IPS-15b (cell line): Measurements from ENCODE around the gene DRC7.

ENCODE experiments used
- H3K27me3 ChIP-seq: one replicate; pipeline ENCODE4 v1.6.1; 2013; ENCODE audit warnings: low read length; ENCODE audit not compliant: control insufficient read depth, insufficient read depth
- H3K36me3 ChIP-seq: one replicate; pipeline ENCODE4 v1.6.1; 2013; ENCODE audit warnings: low read length; ENCODE audit not compliant: control insufficient read depth, insufficient read depth
- H3K4me1 ChIP-seq: one replicate; pipeline ENCODE4 v1.6.1; 2013; ENCODE audit warnings: mild to moderate bottlenecking, low read length; ENCODE audit not compliant: control insufficient read depth, insufficient read depth
- H3K4me3 ChIP-seq: one replicate; pipeline ENCODE4 v1.5.1; 2013; ENCODE audit warnings: low read depth, low read length
- H3K9ac ChIP-seq: one replicate; pipeline ENCODE4 v1.6.1; 2013; ENCODE audit warnings: low read depth, mild to moderate bottlenecking, low read length
- H3K9me3 ChIP-seq: one replicate; pipeline ENCODE4 v1.6.1; 2013; ENCODE audit warnings: mild to moderate bottlenecking, low read length; ENCODE audit not compliant: control insufficient read depth, insufficient read depth

Gene DRC7

DNA sequence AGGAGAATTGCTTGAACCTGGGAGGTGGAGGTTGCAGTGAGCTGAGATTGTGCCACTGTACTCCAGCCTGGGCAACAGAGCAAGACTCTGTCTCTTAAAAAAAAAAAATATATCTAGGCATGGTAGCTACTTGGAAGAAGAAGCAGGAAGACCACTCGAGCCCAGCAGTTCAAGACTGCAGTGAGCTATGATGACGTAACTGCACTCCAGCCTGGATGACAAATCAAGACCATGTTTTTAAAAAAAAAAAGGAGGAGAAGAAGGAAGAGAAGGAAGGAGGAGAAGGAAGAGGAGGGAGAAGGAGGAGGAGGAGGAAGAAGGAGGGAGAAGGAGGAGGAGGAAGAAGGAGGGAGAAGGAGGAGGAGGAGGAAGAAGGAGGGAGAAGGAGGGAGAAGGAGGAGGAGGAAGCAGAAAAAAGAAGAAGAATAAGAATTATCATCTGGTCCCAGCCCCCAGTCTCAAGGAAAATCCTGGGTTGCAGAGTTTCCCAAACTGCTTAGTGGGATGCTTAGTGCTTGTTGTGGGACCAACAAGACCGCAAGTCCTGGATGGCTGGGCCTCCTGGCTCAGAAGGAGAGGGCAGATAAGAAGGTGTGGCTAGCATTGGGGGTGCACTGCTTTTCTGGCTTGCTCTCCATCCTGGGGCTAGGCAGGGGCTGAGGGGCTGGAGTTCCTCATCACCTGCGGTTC, 3.7 kb upstream of the DRC7 start:
- H3K9me3 ChIP-seq: no peaks in the 10 kb centered on the region
- H3K4me3 ChIP-seq: no peak overlapping the region
- no peaks in the 10 kb centered on the region for H3K27me3 ChIP-seq
- no peaks in the 10 kb centered on the region for H3K4me1 ChIP-seq
- no peak overlapping the region for H3K9ac ChIP-seq
- H3K36me3 ChIP-seq: no peaks in the 10 kb centered on the region

DNA sequence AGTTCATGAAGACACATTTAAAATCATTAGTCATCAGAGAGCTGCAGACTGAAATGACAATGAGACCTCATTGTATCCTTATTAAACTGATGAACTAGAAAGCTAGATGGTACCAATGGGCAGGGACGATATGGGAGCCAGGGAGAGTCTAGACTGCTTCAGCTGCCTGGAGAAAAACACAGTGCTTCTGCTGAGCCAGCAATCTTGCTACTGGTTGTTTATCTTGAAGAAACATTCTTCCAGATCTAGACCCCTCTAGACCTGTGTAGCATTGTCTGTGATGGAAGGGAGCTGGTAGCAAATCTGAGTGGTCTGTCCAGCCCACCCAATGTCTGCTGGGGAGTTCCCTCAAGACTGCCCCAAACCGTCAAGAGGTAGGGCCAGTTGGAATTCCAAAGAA, 2.0 kb upstream of the DRC7 start:
- H3K27me3 ChIP-seq: no peaks in the 10 kb centered on the region
- no peaks in the 10 kb centered on the region for H3K9me3 ChIP-seq
- no peaks in the 10 kb centered on the region for H3K4me1 ChIP-seq
- H3K36me3 ChIP-seq: no peaks in the 10 kb centered on the region
- no peak overlapping the region for H3K4me3 ChIP-seq
- H3K9ac ChIP-seq: no peak overlapping the region

DNA sequence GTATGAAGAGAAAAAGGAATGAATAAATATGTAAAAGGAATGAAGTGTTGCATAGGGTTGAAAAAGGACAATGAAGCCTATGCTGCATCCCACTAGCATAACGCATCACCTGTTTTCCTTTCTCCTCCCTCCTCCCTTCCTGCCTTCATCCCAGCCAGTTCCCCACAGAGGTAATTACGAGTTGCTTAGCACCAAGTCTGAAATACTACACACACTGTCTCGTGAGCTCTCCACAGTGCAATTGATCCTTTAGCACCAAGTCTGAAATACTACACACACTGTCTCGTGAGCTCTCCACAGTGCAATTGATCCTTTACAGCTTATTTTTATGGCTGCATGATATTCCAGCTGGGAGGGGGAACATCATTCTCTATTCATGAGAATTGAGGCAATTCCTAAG, 1.1 kb upstream of the DRC7 start:
- Histone ChIP-seq H3K4me1 (no peaks in the 10 kb centered on the region), H3K27me3 (no peaks in the 10 kb centered on the region), H3K9me3 (no peaks in the 10 kb centered on the region), H3K4me3 (no peak overlapping the region), H3K36me3 (no peaks in the 10 kb centered on the region), H3K9ac (no peak overlapping the region)

DNA sequence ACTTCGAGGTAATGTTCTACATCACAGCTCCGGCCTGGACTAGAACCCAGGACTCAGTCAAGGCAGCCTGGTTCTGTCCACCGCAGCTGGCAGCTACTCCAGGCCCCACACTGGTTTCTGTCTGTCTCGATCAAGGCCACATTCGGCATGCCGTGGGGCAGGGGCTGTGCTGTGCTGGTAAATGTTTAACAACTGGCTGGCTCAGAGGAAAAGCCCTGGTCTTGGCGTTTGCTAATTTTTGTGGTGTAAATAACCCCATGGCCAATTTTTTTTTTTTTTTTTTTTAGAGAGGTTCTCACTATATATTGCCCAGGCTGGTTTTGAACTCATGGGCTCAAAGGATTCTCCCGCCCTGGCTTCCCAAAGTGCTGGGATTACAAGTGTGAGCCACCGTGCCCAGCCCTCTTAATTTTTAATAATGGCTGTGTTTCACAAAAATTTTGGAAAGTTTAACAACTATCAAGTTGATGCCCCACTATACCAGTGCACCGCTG, 328 bp upstream of the DRC7 start:
- Histone ChIP-seq H3K9me3 (no peaks in the 10 kb centered on the region), H3K4me1 (no peaks in the 10 kb centered on the region), H3K27me3 (no peaks in the 10 kb centered on the region), H3K9ac (no peak overlapping the region), H3K36me3 (no peaks in the 10 kb centered on the region), H3K4me3 (no peak overlapping the region)

DNA sequence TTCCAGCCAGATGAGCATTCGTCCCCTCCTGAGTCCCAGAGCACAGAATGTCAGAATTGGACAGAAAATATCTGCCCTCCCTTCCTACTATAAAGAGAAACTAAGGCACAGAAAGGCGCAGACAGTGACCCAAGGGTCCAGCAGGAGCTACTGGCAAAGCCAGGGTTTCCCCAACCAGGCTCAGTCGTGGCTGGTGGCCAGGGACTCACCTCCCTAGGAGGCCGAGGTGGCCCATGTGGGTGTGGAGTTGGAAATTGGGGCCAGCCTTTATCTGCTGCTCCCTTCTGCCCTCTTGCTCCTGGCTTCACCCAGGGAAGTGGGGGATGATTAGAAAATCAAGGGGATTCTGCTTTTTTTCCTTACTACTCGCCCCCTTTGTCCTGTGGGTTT, 1.1 kb downstream of the DRC7 start:
- no peaks in the 10 kb centered on the region for H3K27me3 ChIP-seq
- no peak overlapping the region for H3K9ac ChIP-seq
- H3K4me1 ChIP-seq: no peaks in the 10 kb centered on the region
- H3K4me3 ChIP-seq: no peak overlapping the region
- no peaks in the 10 kb centered on the region for H3K36me3 ChIP-seq
- H3K9me3 ChIP-seq: no peaks in the 10 kb centered on the region

DNA sequence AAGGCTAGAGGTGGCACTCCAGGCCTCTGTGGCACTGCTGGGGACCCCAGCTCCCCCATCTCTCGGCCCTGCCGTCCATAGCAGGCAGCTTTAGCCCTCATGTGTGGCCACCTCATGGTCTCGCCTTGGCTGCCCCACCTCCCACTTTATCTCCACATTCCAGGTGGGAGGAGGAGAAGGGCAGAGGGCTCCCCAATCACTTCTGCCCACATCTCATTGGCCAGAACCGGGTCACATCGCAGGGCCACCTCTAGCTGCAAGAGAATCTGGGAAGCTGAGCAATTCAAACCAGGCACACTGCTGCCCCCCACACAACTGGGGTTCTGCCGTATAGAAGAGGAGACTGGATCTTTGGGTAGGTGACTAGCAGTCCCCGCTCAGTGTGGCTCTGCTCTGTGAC, 1.6 kb downstream of the DRC7 start:
- no peaks in the 10 kb centered on the region for H3K27me3 ChIP-seq
- H3K4me1 ChIP-seq: no peaks in the 10 kb centered on the region
- no peaks in the 10 kb centered on the region for H3K9me3 ChIP-seq
- H3K36me3 ChIP-seq: no peaks in the 10 kb centered on the region
- no peak overlapping the region for H3K9ac ChIP-seq
- no peak overlapping the region for H3K4me3 ChIP-seq

DNA sequence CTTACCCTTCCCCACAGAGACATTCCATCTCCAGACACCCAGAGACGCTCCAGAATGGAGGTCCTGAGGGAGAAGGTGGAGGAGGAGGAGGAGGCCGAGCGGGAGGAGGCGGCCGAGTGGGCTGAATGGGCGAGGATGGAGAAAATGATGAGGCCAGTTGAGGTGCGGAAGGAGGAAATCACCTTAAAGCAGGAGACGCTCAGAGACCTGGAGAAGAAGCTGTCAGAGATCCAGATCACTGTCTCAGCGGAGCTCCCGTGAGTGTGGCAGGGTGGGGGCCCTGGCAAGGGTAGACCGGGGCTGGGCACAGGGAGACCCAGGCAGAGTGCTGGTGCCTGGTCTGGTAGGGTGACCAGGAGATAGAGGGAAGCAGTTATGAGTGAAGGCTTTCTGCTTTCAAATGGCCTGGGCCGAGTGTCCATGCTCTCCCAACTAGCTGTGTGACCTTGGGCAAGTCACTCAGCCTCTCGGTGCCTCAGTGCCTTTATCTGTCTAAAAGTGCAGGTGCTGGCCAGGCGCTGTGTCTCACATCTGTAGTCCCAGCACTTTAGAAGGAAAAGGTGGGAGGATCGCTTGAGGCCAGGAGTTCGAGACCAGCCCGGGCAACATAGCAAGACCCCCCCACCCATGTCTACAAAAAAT, 3.4 kb downstream of the DRC7 start:
- no peaks in the 10 kb centered on the region for H3K4me1 ChIP-seq
- no peak overlapping the region for H3K9ac ChIP-seq
- no peaks in the 10 kb centered on the region for H3K27me3 ChIP-seq
- no peaks in the 10 kb centered on the region for H3K36me3 ChIP-seq
- H3K9me3 ChIP-seq: no peaks in the 10 kb centered on the region
- no peak overlapping the region for H3K4me3 ChIP-seq

DNA sequence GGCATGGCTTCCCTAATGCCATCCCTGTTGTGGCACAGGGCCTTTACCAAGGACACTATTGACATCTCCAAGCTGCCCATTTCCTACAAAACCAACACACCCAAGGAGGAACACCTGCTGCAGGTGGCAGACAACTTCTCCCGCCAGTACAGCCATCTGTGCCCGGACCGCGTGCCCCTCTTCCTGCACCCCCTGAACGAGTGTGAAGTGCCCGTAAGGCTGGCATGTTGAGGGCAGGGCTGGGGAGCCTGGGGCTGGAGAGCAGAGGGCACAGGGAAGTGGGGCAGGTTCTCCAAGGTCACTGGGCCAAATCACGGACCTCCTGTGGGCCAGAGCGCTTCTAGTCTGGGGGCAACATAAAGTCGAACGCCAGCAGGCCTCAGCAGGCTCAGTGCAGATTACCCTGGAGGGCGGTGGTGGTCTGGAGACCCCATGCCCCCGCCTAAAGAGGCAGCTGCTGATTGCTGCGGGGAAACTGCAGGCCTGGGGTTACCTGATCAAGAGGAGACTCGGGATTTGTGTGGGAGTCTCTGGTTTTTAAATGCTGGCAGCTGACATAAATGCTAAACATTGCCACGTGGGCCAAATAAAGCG, 4.3 kb downstream of the DRC7 start:
- H3K4me3 ChIP-seq: no peak overlapping the region
- H3K9ac ChIP-seq: no peak overlapping the region
- no peaks in the 10 kb centered on the region for H3K27me3 ChIP-seq
- no peaks in the 10 kb centered on the region for H3K4me1 ChIP-seq
- no peaks in the 10 kb centered on the region for H3K36me3 ChIP-seq
- H3K9me3 ChIP-seq: no peaks in the 10 kb centered on the region

DNA sequence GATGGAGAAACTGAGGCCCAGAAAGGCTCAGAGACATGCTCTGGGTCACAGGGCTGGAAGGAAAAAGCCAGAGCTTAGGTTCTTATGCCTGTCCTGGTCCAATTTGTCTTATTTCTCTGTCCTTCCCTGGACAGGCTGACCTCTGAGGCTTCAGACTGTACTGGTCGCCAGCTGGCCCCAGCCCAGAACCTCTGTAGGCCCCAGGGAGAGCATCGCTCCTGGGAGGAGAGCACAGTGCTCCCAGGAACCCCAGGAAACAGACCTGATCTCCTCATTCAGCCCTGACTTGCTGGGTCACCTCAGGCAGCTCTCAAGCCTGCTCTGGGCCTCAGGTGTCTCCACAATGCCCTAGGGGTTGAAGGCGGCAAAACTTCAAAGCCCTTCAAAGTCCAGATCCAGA, 4.9 kb downstream of the DRC7 start:
- H3K36me3 ChIP-seq: no peaks in the 10 kb centered on the region
- no peaks in the 10 kb centered on the region for H3K27me3 ChIP-seq
- H3K4me1 ChIP-seq: no peaks in the 10 kb centered on the region
- no peak overlapping the region for H3K4me3 ChIP-seq
- H3K9me3 ChIP-seq: no peaks in the 10 kb centered on the region
- H3K9ac ChIP-seq: no peak overlapping the region

DNA sequence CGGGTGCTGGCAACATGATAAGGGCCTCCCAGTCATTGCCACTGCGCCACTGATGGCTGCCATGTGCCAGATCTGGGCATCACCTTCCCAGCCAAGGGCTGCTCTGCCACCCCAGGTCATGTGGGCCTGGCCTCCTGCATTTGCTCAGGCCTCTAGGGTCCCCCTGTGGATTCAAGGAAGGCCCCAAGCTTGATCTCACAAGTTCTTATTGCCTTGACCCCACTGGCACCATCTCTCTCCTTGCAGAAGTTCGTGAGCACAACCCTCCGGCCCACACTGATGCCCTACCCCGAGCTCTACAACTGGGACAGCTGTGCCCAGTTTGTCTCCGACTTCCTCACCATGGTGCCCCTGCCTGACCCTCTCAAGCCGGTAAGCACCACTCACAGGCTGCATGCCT, 5.3 kb downstream of the DRC7 start:
- no peak overlapping the region for H3K4me3 ChIP-seq
- no peak overlapping the region for H3K9ac ChIP-seq
- no peaks in the 10 kb centered on the region for H3K36me3 ChIP-seq
- no peaks in the 10 kb centered on the region for H3K9me3 ChIP-seq
- H3K4me1 ChIP-seq: no peaks in the 10 kb centered on the region
- no peaks in the 10 kb centered on the region for H3K27me3 ChIP-seq

DNA sequence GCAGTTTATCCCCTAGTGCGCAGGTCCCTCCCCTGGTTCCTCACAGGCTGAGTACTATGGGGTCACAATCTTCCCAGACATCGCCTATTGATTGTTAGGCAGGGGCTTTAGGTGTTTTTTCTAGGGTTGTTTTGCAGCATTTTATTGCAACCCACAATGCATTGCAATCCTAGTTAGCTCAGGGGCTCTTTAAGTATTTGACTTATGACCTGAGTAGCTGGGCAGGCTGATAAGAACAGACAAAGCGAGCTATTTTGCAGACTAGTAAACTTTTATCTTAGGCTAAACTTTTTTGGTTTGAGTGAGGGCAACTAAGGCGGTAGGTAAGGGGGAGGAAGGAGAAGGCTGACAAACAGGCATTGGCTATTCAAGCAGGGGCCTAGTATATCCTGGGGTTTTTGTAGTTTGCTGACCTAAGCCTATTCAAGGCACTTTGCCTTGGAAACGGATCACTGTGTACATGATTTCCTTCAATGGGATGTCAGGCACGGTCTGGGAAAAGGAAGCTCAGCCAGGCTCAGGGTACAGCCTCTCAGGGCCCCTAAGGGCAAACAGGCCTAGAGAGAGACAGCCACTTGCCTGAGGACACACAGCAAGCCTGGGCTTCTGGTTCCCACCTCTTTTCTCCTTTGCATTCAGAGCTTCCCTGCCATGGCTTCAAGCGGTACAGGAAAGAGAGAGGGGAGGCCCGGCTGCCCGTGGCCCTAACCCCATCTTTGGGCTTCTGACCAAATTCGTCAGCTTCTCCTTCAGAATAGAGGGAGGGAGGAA, 6.4 kb downstream of the DRC7 start:
- H3K27me3 ChIP-seq: no peaks in the 10 kb centered on the region
- H3K4me1 ChIP-seq: no peaks in the 10 kb centered on the region
- H3K36me3 ChIP-seq: no peaks in the 10 kb centered on the region
- H3K9me3 ChIP-seq: no peaks in the 10 kb centered on the region
- no peak overlapping the region for H3K4me3 ChIP-seq
- H3K9ac ChIP-seq: no peak overlapping the region
